ENCODE data around the gene SYNE4. TPM values are rescaled to one million over a fixed set of nuclear protein-coding genes. Genes with fewer than 3 reads are reported as not detected.
"Not testable (repeated sequence)": the region's sequence is repeated elsewhere in the genome, so short reads cannot be mapped to it uniquely, and the experiment has no call there.

Gene SYNE4
- total RNA-seq, 2 experiments from 2014 or later, result 1.6 TPM

DNA sequence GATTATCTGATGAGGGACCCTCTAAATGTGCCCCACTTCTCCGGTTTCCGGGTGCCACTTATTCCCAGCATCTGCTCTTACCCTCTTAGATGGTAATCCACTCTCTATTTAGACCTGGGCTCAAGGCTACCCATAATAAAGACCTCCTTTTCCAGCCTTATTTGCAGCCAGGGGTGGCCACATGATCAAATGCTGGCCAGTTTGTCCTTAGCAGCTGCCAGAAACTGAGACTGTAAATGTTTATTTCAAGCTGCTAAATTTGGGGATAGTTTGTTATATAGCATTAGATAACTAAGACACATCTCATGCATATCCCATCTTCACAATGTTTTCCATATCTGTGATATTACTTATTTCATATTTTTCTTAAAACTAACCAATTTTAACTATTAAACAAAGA is 35.3 kb upstream of the SYNE4 start:
- POLR2A ChIA-PET, result no interaction called here
- no peaks in the 10 kb centered on the region for H3K9me3 Mint-ChIP-seq
- CTCF ChIA-PET, result no interaction called here
- peaks cover 3% of the 10 kb centered on the region for H3K36me3 ChIP-seq (ENCODE audit: insufficient read depth, low read length)
- H3K4me1 Mint-ChIP-seq (ENCODE audit: low read depth), result no peaks in the 10 kb centered on the region
- no peak overlapping the region for H3K4me3 ChIP-seq (ENCODE audit: low read length)
- DNase-seq (no peak), ATAC-seq (ENCODE audit: poor library complexity) (no peak)
- H3K9me3 ChIP-seq (ENCODE audit: control insufficient read depth in 1 of 2, insufficient read depth in 1 of 2, low read length in 2 of 2), result no peaks in the 10 kb centered on the region
- H3K4me3 Mint-ChIP-seq, result no peak overlapping the region
- H3K4me1 ChIP-seq (ENCODE audit: insufficient read depth, low read length), result no peaks in the 10 kb centered on the region
- H3K27me3 Mint-ChIP-seq, result no peaks in the 10 kb centered on the region
- H3K27ac Mint-ChIP-seq, result no peak overlapping the region
- intact Hi-C loops (cut with DNase I, micrococcal nuclease), result no loop called here
- TF ChIP-seq, protein P1, sequence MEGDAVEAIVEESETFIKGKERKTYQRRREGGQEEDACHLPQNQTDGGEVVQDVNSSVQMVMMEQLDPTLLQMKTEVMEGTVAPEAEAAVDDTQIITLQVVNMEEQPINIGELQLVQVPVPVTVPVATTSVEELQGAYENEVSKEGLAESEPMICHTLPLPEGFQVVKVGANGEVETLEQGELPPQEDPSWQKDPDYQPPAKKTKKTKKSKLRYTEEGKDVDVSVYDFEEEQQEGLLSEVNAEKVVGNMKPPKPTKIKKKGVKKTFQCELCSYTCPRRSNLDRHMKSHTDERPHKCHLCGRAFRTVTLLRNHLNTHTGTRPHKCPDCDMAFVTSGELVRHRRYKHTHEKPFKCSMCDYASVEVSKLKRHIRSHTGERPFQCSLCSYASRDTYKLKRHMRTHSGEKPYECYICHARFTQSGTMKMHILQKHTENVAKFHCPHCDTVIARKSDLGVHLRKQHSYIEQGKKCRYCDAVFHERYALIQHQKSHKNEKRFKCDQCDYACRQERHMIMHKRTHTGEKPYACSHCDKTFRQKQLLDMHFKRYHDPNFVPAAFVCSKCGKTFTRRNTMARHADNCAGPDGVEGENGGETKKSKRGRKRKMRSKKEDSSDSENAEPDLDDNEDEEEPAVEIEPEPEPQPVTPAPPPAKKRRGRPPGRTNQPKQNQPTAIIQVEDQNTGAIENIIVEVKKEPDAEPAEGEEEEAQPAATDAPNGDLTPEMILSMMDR (IDR thresholded peaks at IDR 0.05), result no peak
- H3K27me3 ChIP-seq (ENCODE audit: control insufficient read depth in 1 of 2, insufficient read depth in 2 of 2, low read length in 2 of 2), result no peaks in the 10 kb centered on the region
- peaks cover 23% of the 10 kb centered on the region for H3K36me3 Mint-ChIP-seq (ENCODE audit: low read depth)
- no peak overlapping the region for H3K27ac ChIP-seq (ENCODE audit: low read depth in 1 of 2, low read length in 2 of 2)

GRCh38 chr19:36041831-36042230 is 33.2 kb upstream of the SYNE4 start:
- H3K4me3 ChIP-seq (ENCODE audit: low read length), result no peak overlapping the region
- no peak overlapping the region for H3K27ac ChIP-seq (ENCODE audit: low read depth in 1 of 2, low read length in 2 of 2)
- H3K36me3 Mint-ChIP-seq (ENCODE audit: low read depth), result peaks cover 23% of the 10 kb centered on the region
- H3K9me3 Mint-ChIP-seq, result no peaks in the 10 kb centered on the region
- no peak overlapping the region for H3K4me3 Mint-ChIP-seq
- peaks cover 7% of the 10 kb centered on the region for H3K4me1 Mint-ChIP-seq (ENCODE audit: low read depth)
- H3K4me1 ChIP-seq (ENCODE audit: insufficient read depth, low read length), result peaks cover 8% of the 10 kb centered on the region
- POLR2A ChIA-PET, result no interaction called here
- no peaks in the 10 kb centered on the region for H3K9me3 ChIP-seq (ENCODE audit: control insufficient read depth in 1 of 2, insufficient read depth in 1 of 2, low read length in 2 of 2)
- intact Hi-C loops (cut with DNase I, micrococcal nuclease), result no loop called here
- CTCF ChIA-PET, result no interaction called here
- H3K36me3 ChIP-seq (ENCODE audit: insufficient read depth, low read length), result peaks cover 3% of the 10 kb centered on the region
- TF ChIP-seq, protein P1 (IDR thresholded peaks at IDR 0.05), result no peak
- DNase-seq, result no peak
- H3K27me3 ChIP-seq (ENCODE audit: control insufficient read depth in 1 of 2, insufficient read depth in 2 of 2, low read length in 2 of 2), result no peaks in the 10 kb centered on the region
- no peak overlapping the region for H3K27ac Mint-ChIP-seq
- no peak for ATAC-seq (ENCODE audit: poor library complexity)
- H3K27me3 Mint-ChIP-seq, result no peaks in the 10 kb centered on the region

- CTCF ChIA-PET; H3K9me3 ChIP-seq (ENCODE audit: control insufficient read depth in 1 of 2, insufficient read depth in 1 of 2, low read length in 2 of 2); H3K27ac Mint-ChIP-seq; H3K36me3 ChIP-seq (ENCODE audit: insufficient read depth, low read length); H3K27me3 Mint-ChIP-seq; POLR2A ChIA-PET; H3K4me3 ChIP-seq (ENCODE audit: low read length); H3K27ac ChIP-seq (ENCODE audit: low read depth in 1 of 2, low read length in 2 of 2); H3K9me3 Mint-ChIP-seq; intact Hi-C loops (cut with DNase I, micrococcal nuclease); H3K4me3 Mint-ChIP-seq; DNase-seq; H3K27me3 ChIP-seq (ENCODE audit: control insufficient read depth in 1 of 2, insufficient read depth in 2 of 2, low read length in 2 of 2); ATAC-seq (ENCODE audit: poor library complexity): not testable (repeated sequence)
- Mint-ChIP-seq H3K36me3 (ENCODE audit: low read depth) (peaks cover 17% of the 10 kb centered on the region), H3K4me1 (ENCODE audit: low read depth) (peaks cover 10% of the 10 kb centered on the region)
- peaks cover 15% of the 10 kb centered on the region for H3K4me1 ChIP-seq (ENCODE audit: insufficient read depth, low read length)
Observed at GRCh38 chr19:36041092-36041491, 32.5 kb upstream of the SYNE4 start.

- Mint-ChIP-seq H3K36me3 (ENCODE audit: low read depth) (peaks cover 11% of the 10 kb centered on the region), H3K27me3 (no peaks in the 10 kb centered on the region), H3K4me3 (no peak overlapping the region), H3K9me3 (no peaks in the 10 kb centered on the region), H3K27ac (no peak overlapping the region), H3K4me1 (ENCODE audit: low read depth) (peaks cover 16% of the 10 kb centered on the region)
- H3K27ac ChIP-seq (ENCODE audit: low read depth in 1 of 2, low read length in 2 of 2), result no peak overlapping the region
- ChIA-PET CTCF (no interaction called here), POLR2A (no interaction called here)
- ATAC-seq (ENCODE audit: poor library complexity) (no peak), DNase-seq (no peak)
- peaks cover 3% of the 10 kb centered on the region for H3K36me3 ChIP-seq (ENCODE audit: insufficient read depth, low read length)
- no peaks in the 10 kb centered on the region for H3K27me3 ChIP-seq (ENCODE audit: control insufficient read depth in 1 of 2, insufficient read depth in 2 of 2, low read length in 2 of 2)
- intact Hi-C loops (cut with DNase I, micrococcal nuclease), result no loop called here
- H3K9me3 ChIP-seq (ENCODE audit: control insufficient read depth in 1 of 2, insufficient read depth in 1 of 2, low read length in 2 of 2), result no peaks in the 10 kb centered on the region
- TF ChIP-seq, protein P1 (IDR thresholded peaks at IDR 0.05), result no peak
- no peak overlapping the region for H3K4me3 ChIP-seq (ENCODE audit: low read length)
- peaks cover 21% of the 10 kb centered on the region for H3K4me1 ChIP-seq (ENCODE audit: insufficient read depth, low read length)
Observed at GRCh38 chr19:36040495-36040894, 31.9 kb upstream of the SYNE4 start.

All from CD4-positive, alpha-beta T cell (primary cell).